HepG2 (cell line): ENCODE measurements around the gene NUTF2. TPM values are rescaled to one million over a fixed set of nuclear protein-coding genes. Genes with fewer than 3 reads are reported as not detected.

Source experiments
- CHD4 ChIP-seq: fragments of 200-600 bp; sonication (generic); IDR thresholded peaks from 2 replicates; pipeline ENCODE4 v1.7.0; 2017; ENCODE audit warnings: mild to moderate bottlenecking, low read length, borderline replicate concordance
- GATAD2A ChIP-seq: IDR thresholded peaks from 2 replicates; pipeline ENCODE4 v1.6.1; 2016
- KDM5A ChIP-seq: fragments of 200-600 bp; sonication (generic); IDR thresholded peaks from 2 replicates; pipeline ENCODE4 v1.7.0; 2018; ENCODE audit warnings: antibody characterized with exemption, mild to moderate bottlenecking, low read length, borderline replicate concordance
- NR3C1 ChIP-seq: sonication (generic); formaldehyde crosslinking; IDR thresholded peaks from 2 replicates; pipeline ENCODE4 v1.4.0; 2020; ENCODE audit warnings: missing genetic modification reagents
- PHF21A ChIP-seq: sonication (generic); formaldehyde crosslinking; IDR thresholded peaks from 2 replicates; pipeline ENCODE4 v1.5.0; 2020; ENCODE audit warnings: mild to moderate bottlenecking, missing genetic modification reagents
- REST ChIP-seq, 2 experiments: IDR thresholded peaks; 2 replicates each; pipeline ENCODE4 v1.6.1; 2011 to 2012; ENCODE audit warnings: low read length in 2 of 2, borderline replicate concordance in 1 of 2, low read depth in 1 of 2, mild to moderate bottlenecking in 1 of 2, moderate library complexity in 1 of 2
- SP1 ChIP-seq, 2 experiments: fragments of 450-650 bp in 1 of 2; sonication (generic) in 1 of 2; formaldehyde crosslinking in 1 of 2; IDR thresholded peaks; 2 replicates each; pipeline versions ENCODE4 v1.4.0 to v1.6.1; 2016 to 2020; ENCODE audit warnings: missing genetic modification reagents in 1 of 2
- SP140L ChIP-seq: sonication (generic); formaldehyde crosslinking; IDR thresholded peaks from 2 replicates; pipeline ENCODE4 v1.4.0; 2020; ENCODE audit warnings: missing genetic modification reagents, borderline replicate concordance
- ZNF816 ChIP-seq: sonication (generic); formaldehyde crosslinking; IDR thresholded peaks from 2 replicates; pipeline ENCODE4 v1.8.0; 2022; ENCODE audit warnings: missing genetic modification reagents, mild to moderate bottlenecking, borderline replicate concordance
- ZNF883 ChIP-seq: sonication (generic); formaldehyde crosslinking; IDR thresholded peaks from 2 replicates; pipeline ENCODE4 v1.5.1; 2020; ENCODE audit warnings: mild to moderate bottlenecking, missing genetic modification reagents; ENCODE audit errors: not compliant biosample characterization
- ZSCAN29 ChIP-seq: sonication (generic); formaldehyde crosslinking; conservative IDR thresholded peaks from 2 replicates; pipeline ENCODE4 v1.4.0; 2020; ENCODE audit warnings: mild to moderate bottlenecking, missing genetic modification reagents
- polyA plus RNA-seq, 8 experiments: library from polyadenylated mRNA; depleted of rRNA in 3 of 8; stranded (reverse) in 7 of 8; unstranded in 1 of 8; fragments of >200 nt; fragmentation: Illumina TruSeq in 4 of 8; extraction: Trizol in 4 of 8; gene quantifications; 2 replicates each; pipeline versions ENCODE4 v1.2.1 to v1.2.3, GENCODE V29; 2011 to 2016; ENCODE audit warnings: low read depth in 4 of 8, missing spikeins in 1 of 8, mixed read lengths in 1 of 8; ENCODE audit not compliant: insufficient read depth in 1 of 8
- total RNA-seq, 5 experiments: library from RNA; depleted of rRNA; stranded (reverse); fragments of >200 nt; fragmentation: Illumina TruSeq; extraction: Trizol; gene quantifications; 2 replicates each; pipeline ENCODE4 v1.2.3, GENCODE V29; 2016; ENCODE audit warnings: low read depth in 1 of 5
- TF ChIP-seq, protein P1 (sequence below): sonication (generic); formaldehyde crosslinking; IDR thresholded peaks from 2 replicates; pipeline ENCODE4 v1.4.0; 2020; ENCODE audit warnings: missing genetic modification reagents
- TF ChIP-seq, protein P2 (sequence below), 2 experiments: sonication (generic) in 1 of 2; formaldehyde crosslinking in 1 of 2; IDR thresholded peaks; 2 replicates each; pipeline versions ENCODE4 v1.6.1 to v1.9.0; 2014 to 2022; ENCODE audit warnings: antibody characterized with exemption in 1 of 2, borderline replicate concordance in 1 of 2, inconsistent platforms in 1 of 2, low read depth in 1 of 2, missing genetic modification reagents in 1 of 2
- TF ChIP-seq, protein P3 (sequence below): sonication (generic); formaldehyde crosslinking; IDR thresholded peaks from 2 replicates; pipeline ENCODE4 v1.8.1; 2023; ENCODE audit warnings: missing genetic modification reagents, inconsistent platforms, borderline replicate concordance

NUTF2 gene
- total and polyA plus RNA-seq, 2 of the 13 experiments (the other 11 are each of a cell fraction or from before 2014, with no cell fraction given), result 168 to 214 TPM

- TF ChIP-seq ZSCAN29 (CRISPR knock-in tag) (no peak), NR3C1 (no peak; the same call in 1 of the 2 replicates), CHD4 (0 out of 2 replicates have a peak, but pooled peaks have one; percentile 38), REST (IDR thresholded peaks at IDR 0.05; ENCODE audit: borderline replicate concordance in 1 of 2, low read depth in 1 of 2, low read length in 2 of 2) (peak in 1 of 2 experiments; percentile 39; a peak in 1 of 4 replicates), GATAD2A (peak; percentile 87), SP1 (IDR thresholded peaks at IDR 0.05) (no peak), SP1 (CRISPR knock-in tag; IDR thresholded peaks at IDR 0.05) (peak; percentile 92), PHF21A (peak; percentile 86), ZNF883 (CRISPR knock-in tag) (peak; percentile 84), SP140L (CRISPR knock-in tag) (no peak), ZNF816 (CRISPR knock-in tag) (0 out of 2 replicates have a peak, but pooled peaks have one; percentile 35), KDM5A (peak; percentile 98)
- TF ChIP-seq, protein P1, sequence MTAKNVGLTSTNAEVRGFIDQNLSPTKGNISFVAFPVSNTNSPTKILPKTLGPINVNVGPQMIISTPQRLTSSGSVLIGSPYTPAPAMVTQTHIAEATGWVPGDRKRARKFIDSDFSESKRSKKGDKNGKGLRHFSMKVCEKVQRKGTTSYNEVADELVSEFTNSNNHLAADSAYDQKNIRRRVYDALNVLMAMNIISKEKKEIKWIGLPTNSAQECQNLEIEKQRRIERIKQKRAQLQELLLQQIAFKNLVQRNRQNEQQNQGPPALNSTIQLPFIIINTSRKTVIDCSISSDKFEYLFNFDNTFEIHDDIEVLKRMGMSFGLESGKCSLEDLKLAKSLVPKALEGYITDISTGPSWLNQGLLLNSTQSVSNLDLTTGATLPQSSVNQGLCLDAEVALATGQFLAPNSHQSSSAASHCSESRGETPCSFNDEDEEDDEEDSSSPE (CRISPR knock-in tag), result peak; percentile 86
- TF ChIP-seq, protein P2, sequence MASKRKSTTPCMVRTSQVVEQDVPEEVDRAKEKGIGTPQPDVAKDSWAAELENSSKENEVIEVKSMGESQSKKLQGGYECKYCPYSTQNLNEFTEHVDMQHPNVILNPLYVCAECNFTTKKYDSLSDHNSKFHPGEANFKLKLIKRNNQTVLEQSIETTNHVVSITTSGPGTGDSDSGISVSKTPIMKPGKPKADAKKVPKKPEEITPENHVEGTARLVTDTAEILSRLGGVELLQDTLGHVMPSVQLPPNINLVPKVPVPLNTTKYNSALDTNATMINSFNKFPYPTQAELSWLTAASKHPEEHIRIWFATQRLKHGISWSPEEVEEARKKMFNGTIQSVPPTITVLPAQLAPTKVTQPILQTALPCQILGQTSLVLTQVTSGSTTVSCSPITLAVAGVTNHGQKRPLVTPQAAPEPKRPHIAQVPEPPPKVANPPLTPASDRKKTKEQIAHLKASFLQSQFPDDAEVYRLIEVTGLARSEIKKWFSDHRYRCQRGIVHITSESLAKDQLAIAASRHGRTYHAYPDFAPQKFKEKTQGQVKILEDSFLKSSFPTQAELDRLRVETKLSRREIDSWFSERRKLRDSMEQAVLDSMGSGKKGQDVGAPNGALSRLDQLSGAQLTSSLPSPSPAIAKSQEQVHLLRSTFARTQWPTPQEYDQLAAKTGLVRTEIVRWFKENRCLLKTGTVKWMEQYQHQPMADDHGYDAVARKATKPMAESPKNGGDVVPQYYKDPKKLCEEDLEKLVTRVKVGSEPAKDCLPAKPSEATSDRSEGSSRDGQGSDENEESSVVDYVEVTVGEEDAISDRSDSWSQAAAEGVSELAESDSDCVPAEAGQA (IDR thresholded peaks at IDR 0.05; ENCODE audit: low read depth), result peak; percentile 78; the same call in 1 of the 2 replicates
- TF ChIP-seq, protein P2 (CRISPR knock-in tag; IDR thresholded peaks at IDR 0.05; ENCODE audit: borderline replicate concordance), result no peak
- TF ChIP-seq, protein P3, sequence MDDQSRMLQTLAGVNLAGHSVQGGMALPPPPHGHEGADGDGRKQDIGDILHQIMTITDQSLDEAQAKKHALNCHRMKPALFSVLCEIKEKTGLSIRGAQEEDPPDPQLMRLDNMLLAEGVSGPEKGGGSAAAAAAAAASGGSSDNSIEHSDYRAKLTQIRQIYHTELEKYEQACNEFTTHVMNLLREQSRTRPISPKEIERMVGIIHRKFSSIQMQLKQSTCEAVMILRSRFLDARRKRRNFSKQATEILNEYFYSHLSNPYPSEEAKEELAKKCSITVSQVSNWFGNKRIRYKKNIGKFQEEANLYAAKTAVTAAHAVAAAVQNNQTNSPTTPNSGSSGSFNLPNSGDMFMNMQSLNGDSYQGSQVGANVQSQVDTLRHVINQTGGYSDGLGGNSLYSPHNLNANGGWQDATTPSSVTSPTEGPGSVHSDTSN (CRISPR knock-in tag), result peak; percentile 76; the same call in 1 of the 2 replicates
Observed at GRCh38 chr16:67872631-67873434, 26.1 kb downstream of the NUTF2 start, which contains the start of gene EDC4 (continued).
